Liver (tissue), 3 donors: ENCODE results near the gene DAPK1.

Experiments used
- FOXA1 ChIP-seq: IDR thresholded peaks from 2 replicates; pipeline ENCODE4 v1.6.1; 2016; ENCODE audit warnings: antibody characterized with exemption
- GABPA ChIP-seq, 2 donors: IDR thresholded peaks in 1 of 2; conservative IDR thresholded peaks in 1 of 2; 2 replicates each; pipeline ENCODE4 v1.6.1; 2016; ENCODE audit warnings: antibody characterized with exemption in 2 of 2, mild to moderate bottlenecking in 1 of 2, moderate library complexity in 1 of 2
- MAX ChIP-seq: IDR thresholded peaks from 2 replicates; pipeline ENCODE4 v1.6.1; 2016; ENCODE audit warnings: antibody characterized with exemption
- TAF1 ChIP-seq: conservative IDR thresholded peaks from 2 replicates; pipeline ENCODE4 v1.6.1; 2016; ENCODE audit warnings: antibody characterized with exemption, mild to moderate bottlenecking
- TF ChIP-seq, protein P1 (sequence below): fragments of 150-350 bp; IDR thresholded peaks from 2 replicates; pipeline ENCODE4 v1.5.1; 2017; ENCODE audit warnings: improper control_type of control experiment, low read depth, low read length; ENCODE audit not compliant: missing input control
- donor health status: healthy.
- donor health status: healthy.

- TF ChIP-seq, protein P1, sequence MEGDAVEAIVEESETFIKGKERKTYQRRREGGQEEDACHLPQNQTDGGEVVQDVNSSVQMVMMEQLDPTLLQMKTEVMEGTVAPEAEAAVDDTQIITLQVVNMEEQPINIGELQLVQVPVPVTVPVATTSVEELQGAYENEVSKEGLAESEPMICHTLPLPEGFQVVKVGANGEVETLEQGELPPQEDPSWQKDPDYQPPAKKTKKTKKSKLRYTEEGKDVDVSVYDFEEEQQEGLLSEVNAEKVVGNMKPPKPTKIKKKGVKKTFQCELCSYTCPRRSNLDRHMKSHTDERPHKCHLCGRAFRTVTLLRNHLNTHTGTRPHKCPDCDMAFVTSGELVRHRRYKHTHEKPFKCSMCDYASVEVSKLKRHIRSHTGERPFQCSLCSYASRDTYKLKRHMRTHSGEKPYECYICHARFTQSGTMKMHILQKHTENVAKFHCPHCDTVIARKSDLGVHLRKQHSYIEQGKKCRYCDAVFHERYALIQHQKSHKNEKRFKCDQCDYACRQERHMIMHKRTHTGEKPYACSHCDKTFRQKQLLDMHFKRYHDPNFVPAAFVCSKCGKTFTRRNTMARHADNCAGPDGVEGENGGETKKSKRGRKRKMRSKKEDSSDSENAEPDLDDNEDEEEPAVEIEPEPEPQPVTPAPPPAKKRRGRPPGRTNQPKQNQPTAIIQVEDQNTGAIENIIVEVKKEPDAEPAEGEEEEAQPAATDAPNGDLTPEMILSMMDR, result no peak
- TF ChIP-seq MAX (no peak), TAF1 (no peak), FOXA1 (no peak), GABPA (IDR thresholded peaks at IDR 0.05 in 1 of 2, conservative IDR thresholded peaks at IDR 0.05 in 1 of 2) (no peak)
Observed at GRCh38 chr9:87556821-87557220, 59.2 kb downstream of the DAPK1 start.
